SH-SY5Y (cell line): Measurements from ENCODE around the gene ELOVL1.

Experiments
- GATA2 ChIP-seq: IDR thresholded peaks from 2 replicates; pipeline ENCODE4 v1.6.1; 2011; ENCODE audit warnings: mild to moderate bottlenecking, low read depth, low read length
- GATA3 ChIP-seq: IDR thresholded peaks from 2 replicates; pipeline ENCODE4 v1.6.1; 2011; ENCODE audit warnings: low read depth, mild to moderate bottlenecking, low read length, moderate library complexity

- TF ChIP-seq GATA2 (no peak), GATA3 (no peak)
Observed at GRCh38 chr1:43360616-43361015, 7.2 kb downstream of the ELOVL1 start.
